Measurements from ENCODE around the gene PIH1D1.

- no peak for TF ChIP-seq CTCF (IDR thresholded peaks at IDR 0.05)
- TF ChIP-seq POLR2A (IDR thresholded peaks at IDR 0.05): no peak
Measured at GRCh38 chr19:49420227-49420626, 31.4 kb downstream of the PIH1D1 start.
